HFF-Myc (cell line): ENCODE results near the gene TNNI3K.

Source experiments
- DNase-seq: peaks from one replicate; pipeline ENCODE4 v3.0.0-alpha.2; 2011; ENCODE audit warnings: low read depth; ENCODE audit errors: extremely low read depth
- H3K4me3 ChIP-seq: replicated peaks from 2 replicates; pipeline ENCODE4 v1.5.1; 2011; ENCODE audit warnings: low read depth, mild to moderate bottlenecking, control low read depth, low read length
- CTCF ChIP-seq: IDR thresholded peaks from 2 replicates; pipeline ENCODE4 v1.5.1; 2012; ENCODE audit warnings: mild to moderate bottlenecking, low read depth, low read length, control low read depth; ENCODE audit errors: missing control alignments

TNNI3K gene

GRCh38 chr1:74356493-74356892 is 121.3 kb downstream of the TNNI3K start:
- no peak overlapping the region for H3K4me3 ChIP-seq
- no peak for TF ChIP-seq CTCF
- no peak for DNase-seq

- H3K4me3 ChIP-seq: no peak overlapping the region
Observed at GRCh38 chr1:74357150-74357549, 122.0 kb downstream of the TNNI3K start.

GRCh38 chr1:74357756-74358155 is 122.6 kb downstream of the TNNI3K start:
- DNase-seq: no peak
- no peak overlapping the region for H3K4me3 ChIP-seq
- no peak for TF ChIP-seq CTCF

More at GRCh38 chr1:74357150-74357549, 122.0 kb downstream of the TNNI3K start:
- no peak for DNase-seq
- no peak for TF ChIP-seq CTCF

GRCh38 chr1:74362691-74363090 is 127.5 kb downstream of the TNNI3K start:
- no peak for TF ChIP-seq CTCF
- no peak for DNase-seq
- no peak overlapping the region for H3K4me3 ChIP-seq

- H3K4me3 ChIP-seq: no peak overlapping the region
- no peak for TF ChIP-seq CTCF
- no peak for DNase-seq
Observed at GRCh38 chr1:74363220-74363619, 128.0 kb downstream of the TNNI3K start.

GRCh38 chr1:74367175-74367813 is 132.1 kb downstream of the TNNI3K start:
- no peak for TF ChIP-seq CTCF
- DNase-seq: no peak
- no peak overlapping the region for H3K4me3 ChIP-seq

DNA sequence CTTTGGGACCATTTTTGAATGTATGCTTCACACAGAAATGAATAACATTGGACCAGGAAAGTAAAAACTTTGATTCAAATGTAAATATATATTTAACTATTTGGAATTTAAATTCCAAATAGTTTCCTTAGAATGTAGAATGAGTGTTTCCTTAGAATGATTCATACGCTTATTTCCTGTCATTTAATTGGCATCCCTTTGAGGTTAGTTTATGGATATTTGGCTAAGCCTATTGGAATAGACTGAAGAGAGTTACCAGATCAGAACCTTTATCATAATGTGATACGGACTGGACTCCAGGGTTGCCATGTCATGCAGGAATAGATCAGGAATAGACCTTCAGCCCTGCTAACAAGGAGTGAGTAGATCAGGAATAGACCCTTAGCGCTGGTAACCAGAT is 133.1 kb downstream of the TNNI3K start:
- no peak for DNase-seq
- TF ChIP-seq CTCF: no peak
- H3K4me3 ChIP-seq: no peak overlapping the region
